Neuronal stem cell (in vitro differentiated cells): Measurements from ENCODE around the gene STRBP.
"Not testable (repeated sequence)": the region's sequence is repeated elsewhere in the genome, so short reads cannot be mapped to it uniquely, and the experiment has no call there.

ENCODE experiments used
- DNase-seq: peaks from one replicate; pipeline ENCODE4 v3.0.0-alpha.2; 2013; ENCODE audit warnings: low spot score
- H2AFZ ChIP-seq: one replicate; pipeline ENCODE4 v1.6.1; 2013; ENCODE audit warnings: mild to moderate bottlenecking, low read length, inconsistent platforms
- H2AK5ac ChIP-seq: 2 replicates; pipeline ENCODE4 v1.6.1; 2013; ENCODE audit warnings: low read depth, mild to moderate bottlenecking, inconsistent platforms, low read length, moderate library complexity, mixed read lengths
- H2BK120ac ChIP-seq: 2 replicates; pipeline ENCODE4 v1.6.1; 2013; ENCODE audit warnings: low read depth, mild to moderate bottlenecking, inconsistent platforms, low read length, moderate library complexity, mixed read lengths
- H2BK12ac ChIP-seq: one replicate; pipeline ENCODE4 v1.6.1; 2013; ENCODE audit warnings: low read length, inconsistent platforms
- H2BK15ac ChIP-seq: 2 replicates; pipeline ENCODE4 v1.6.1; 2013; ENCODE audit warnings: mild to moderate bottlenecking, low read length, inconsistent platforms, mixed read lengths
- H2BK5ac ChIP-seq: one replicate; pipeline ENCODE4 v1.6.1; 2013; ENCODE audit warnings: inconsistent platforms, mild to moderate bottlenecking, low read length, moderate library complexity
- H3K14ac ChIP-seq: one replicate; pipeline ENCODE4 v1.6.1; 2013; ENCODE audit warnings: low read length, inconsistent platforms
- H3K18ac ChIP-seq: 2 replicates; pipeline ENCODE4 v1.6.1; 2013; ENCODE audit warnings: low read length, inconsistent platforms
- H3K23ac ChIP-seq: 2 replicates; pipeline ENCODE4 v1.6.1; 2013; ENCODE audit warnings: low read depth, mild to moderate bottlenecking, mixed read lengths, low read length, inconsistent platforms; ENCODE audit not compliant: poor library complexity
- H3K27ac ChIP-seq: replicated peaks from 3 replicates; pipeline ENCODE4 v1.5.1; 2013; ENCODE audit warnings: low read length, inconsistent platforms
- H3K27me3 ChIP-seq, 3 experiments: 2 replicates each; pipeline ENCODE4 v1.6.1; 2013; ENCODE audit warnings: low read length in 3 of 3, mild to moderate bottlenecking in 2 of 3, inconsistent platforms in 1 of 3, low read depth in 1 of 3, mixed read lengths in 1 of 3, moderate library complexity in 1 of 3; ENCODE audit not compliant: control insufficient read depth in 3 of 3, insufficient read depth in 3 of 3
- H3K36me3 ChIP-seq, 2 donors: replicated peaks in 1 of 2; 2 replicates each; pipeline ENCODE4 v1.6.1; 2013; ENCODE audit warnings: low read length in 2 of 2; ENCODE audit not compliant: control insufficient read depth in 2 of 2, insufficient read depth in 2 of 2
- H3K4ac ChIP-seq: 2 replicates; pipeline ENCODE4 v1.6.1; 2013; ENCODE audit warnings: inconsistent platforms, mild to moderate bottlenecking, low read length, moderate library complexity
- H3K4me1 ChIP-seq, 2 donors: 1 replicate in 1 of 2; 2 replicates in 1 of 2; pipeline ENCODE4 v1.6.1; 2013; ENCODE audit warnings: low read length in 2 of 2, low read depth in 1 of 2; ENCODE audit not compliant: control insufficient read depth in 2 of 2, insufficient read depth in 1 of 2
- H3K4me2 ChIP-seq: one replicate; pipeline ENCODE4 v1.6.1; 2013; ENCODE audit warnings: mild to moderate bottlenecking, low read length, inconsistent platforms; ENCODE audit not compliant: insufficient read depth, poor library complexity, severe bottlenecking
- H3K4me3 ChIP-seq, 2 donors: 2 replicates each; pipeline ENCODE4 v1.5.1; 2013; ENCODE audit warnings: low read length in 2 of 2, mild to moderate bottlenecking in 2 of 2, inconsistent platforms in 1 of 2, moderate library complexity in 1 of 2
- H3K79me1 ChIP-seq: one replicate; pipeline ENCODE4 v1.6.1; 2013; ENCODE audit warnings: low read depth, mild to moderate bottlenecking, inconsistent platforms, low read length, moderate library complexity
- H3K9ac ChIP-seq: one replicate; pipeline ENCODE4 v1.6.1; 2013; ENCODE audit warnings: mild to moderate bottlenecking, low read depth, low read length, inconsistent platforms; ENCODE audit not compliant: poor library complexity
- H3K9me3 ChIP-seq, 2 donors: replicated peaks in 1 of 2; 2 replicates each; pipeline versions ENCODE3 to v1.6.1; 2013; ENCODE audit warnings: low read length in 2 of 2, mild to moderate bottlenecking in 2 of 2, inconsistent platforms in 1 of 2, low read depth in 1 of 2, mixed read lengths in 1 of 2, moderate library complexity in 1 of 2; ENCODE audit not compliant: control insufficient read depth in 2 of 2, insufficient read depth in 1 of 2
- H4K8ac ChIP-seq: one replicate; pipeline ENCODE4 v1.6.1; 2013; ENCODE audit warnings: low read depth, mild to moderate bottlenecking, inconsistent platforms, low read length, moderate library complexity
- H4K91ac ChIP-seq: one replicate; pipeline ENCODE4 v1.6.1; 2013; ENCODE audit warnings: low read length, low read depth, mild to moderate bottlenecking, inconsistent platforms; ENCODE audit not compliant: poor library complexity
- WGBS, 2 donors: extraction: QIAGEN DNeasy Blood & Tissue Kit; methylation state at CpG; one replicate each; pipeline ENCODE4 v1.1.7; 2013; ENCODE audit warnings: missing lambda C conversion rate in 2 of 2, mixed read lengths in 1 of 2; ENCODE audit not compliant: insufficient read length in 2 of 2, insufficient replicate concordance in 1 of 2; ENCODE audit errors: extremely low coverage in 2 of 2; 5-methylcytosine and 5-hydroxymethylcytosine counted together

The STRBP gene

DNA sequence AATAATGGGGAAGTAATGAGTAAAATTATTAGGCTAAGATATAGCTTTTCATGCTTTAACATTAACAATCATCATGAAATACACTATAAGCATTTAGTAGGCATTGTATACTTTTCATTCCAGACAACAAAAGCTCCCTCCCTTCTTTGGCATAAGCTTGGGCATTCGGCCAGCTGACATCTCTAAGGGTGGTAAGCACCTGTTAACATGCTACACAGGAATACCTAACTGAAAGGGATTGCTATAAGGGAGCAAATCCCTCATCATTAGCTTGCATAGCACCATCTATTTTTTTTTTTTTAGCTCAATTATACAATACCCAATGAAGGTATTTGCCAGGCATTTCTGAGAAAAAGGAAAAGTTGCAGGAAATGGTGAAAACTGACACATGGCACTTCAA lies 16.6 kb downstream of the STRBP start:
- no peaks in the 10 kb centered on the region for H3K4me1 ChIP-seq
- no peak overlapping the region for H3K9ac ChIP-seq
- no peaks in the 10 kb centered on the region for H3K36me3 ChIP-seq
- no peak for DNase-seq
- H4K8ac ChIP-seq, result no peak overlapping the region
- H3K4me2 ChIP-seq, result no peak overlapping the region
- H3K23ac ChIP-seq, result no peak overlapping the region
- H2AFZ ChIP-seq, result no peak overlapping the region
- no peak overlapping the region for H3K14ac ChIP-seq
- H4K91ac ChIP-seq, result no peak overlapping the region
- no peak overlapping the region for H2BK5ac ChIP-seq
- no peak overlapping the region for H2AK5ac ChIP-seq
- peaks cover 0 to 10% of the 10 kb centered on the region in 2 donors for H3K9me3 ChIP-seq
- H3K4me3 ChIP-seq, result no peak overlapping the region
- no peaks in the 10 kb centered on the region for H3K27me3 ChIP-seq
- H2BK120ac ChIP-seq, result no peak overlapping the region
- H3K27ac ChIP-seq, result no peak overlapping the region
- H3K79me1 ChIP-seq, result peaks cover 2% of the 10 kb centered on the region
- no peak overlapping the region for H2BK12ac ChIP-seq
- WGBS, 2 donors, result no CpG with 5 or more reads among the region's 1 CpG
- no peak overlapping the region for H2BK15ac ChIP-seq
- H3K18ac ChIP-seq, result no peak overlapping the region
- no peak overlapping the region for H3K4ac ChIP-seq

DNA sequence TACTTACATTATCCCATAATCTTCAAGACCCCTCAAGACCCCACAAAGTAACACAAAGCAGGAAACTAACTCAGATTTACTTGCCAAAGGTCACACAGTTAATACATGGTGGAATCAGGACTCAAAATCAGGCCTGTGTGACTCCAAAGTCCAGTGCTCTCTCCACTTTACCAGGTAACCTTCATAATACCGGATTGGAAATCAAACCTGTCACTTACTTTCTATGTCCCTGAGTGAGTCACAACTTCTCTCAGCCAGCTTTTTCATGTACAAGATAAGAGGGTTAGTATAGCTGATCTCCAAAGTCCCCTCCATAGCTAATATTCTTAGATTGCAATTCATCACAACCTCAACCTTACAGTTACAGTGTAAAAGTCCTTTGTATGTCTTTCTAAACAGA lies 17.1 kb downstream of the STRBP start:
- H3K27me3 ChIP-seq, result no peaks in the 10 kb centered on the region
- WGBS, 2 donors, result no CpG with 5 or more reads among the region's 1 CpG

DNA sequence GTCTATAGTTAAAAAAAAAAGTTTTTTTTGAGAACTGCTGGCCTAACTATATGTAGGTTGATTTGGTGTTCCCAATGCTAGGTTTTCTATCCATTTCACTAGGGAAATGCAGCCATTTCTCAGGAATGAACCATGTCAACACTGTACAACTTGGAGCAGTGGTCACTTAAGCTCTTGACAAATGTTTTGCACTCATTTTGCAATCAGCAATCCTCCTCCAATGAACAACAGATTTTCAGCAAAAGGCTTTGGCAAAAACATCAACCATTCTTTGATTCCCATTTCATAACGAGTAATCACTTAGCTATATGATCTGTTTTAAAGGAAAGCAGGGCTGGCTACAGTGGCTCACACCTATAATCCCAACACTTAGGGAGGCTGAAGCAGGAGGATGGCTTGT lies 17.9 kb downstream of the STRBP start:
- H3K14ac ChIP-seq, result no peak overlapping the region
- no peak overlapping the region for H2AFZ ChIP-seq
- no peak overlapping the region for H3K4me2 ChIP-seq
- no CpG with 5 or more reads among the region's 1 CpG for WGBS, 2 donors
- DNase-seq, result no peak
- no peak overlapping the region for H4K8ac ChIP-seq
- H3K4me3 ChIP-seq, result no peak overlapping the region
- no peak overlapping the region for H3K18ac ChIP-seq
- H2BK120ac ChIP-seq, result no peak overlapping the region
- H3K4ac ChIP-seq, result no peak overlapping the region
- H3K9ac ChIP-seq, result no peak overlapping the region
- H3K23ac ChIP-seq, result no peak overlapping the region
- H2AK5ac ChIP-seq, result no peak overlapping the region
- no peak overlapping the region for H2BK12ac ChIP-seq
- no peak overlapping the region for H2BK15ac ChIP-seq
- no peaks in the 10 kb centered on the region for H3K4me1 ChIP-seq
- peaks cover 0 to 10% of the 10 kb centered on the region in 2 donors for H3K9me3 ChIP-seq
- no peaks in the 10 kb centered on the region for H3K27me3 ChIP-seq
- H4K91ac ChIP-seq, result no peak overlapping the region
- H3K36me3 ChIP-seq, result no peaks in the 10 kb centered on the region
- H3K27ac ChIP-seq, result no peak overlapping the region
- H2BK5ac ChIP-seq, result no peak overlapping the region
- H3K79me1 ChIP-seq, result peaks cover 2% of the 10 kb centered on the region

More for the DNA sequence above, 17.1 kb downstream of the STRBP start:
- no peak overlapping the region for H4K91ac ChIP-seq
- no peak overlapping the region for H2BK5ac ChIP-seq
- no peak overlapping the region for H3K18ac ChIP-seq
- no peak overlapping the region for H3K9ac ChIP-seq
- no peak overlapping the region for H3K4me3 ChIP-seq
- no peak overlapping the region for H4K8ac ChIP-seq
- H3K9me3 ChIP-seq, result peaks cover 0 to 10% of the 10 kb centered on the region in 2 donors
- no peaks in the 10 kb centered on the region for H3K36me3 ChIP-seq
- no peak overlapping the region for H2AFZ ChIP-seq
- H2AK5ac ChIP-seq, result no peak overlapping the region
- no peak overlapping the region for H3K4me2 ChIP-seq
- peaks cover 2% of the 10 kb centered on the region for H3K79me1 ChIP-seq
- H2BK15ac ChIP-seq, result no peak overlapping the region
- H2BK120ac ChIP-seq, result no peak overlapping the region
- H3K27ac ChIP-seq, result no peak overlapping the region
- H3K4me1 ChIP-seq, result no peaks in the 10 kb centered on the region
- no peak for DNase-seq
- no peak overlapping the region for H2BK12ac ChIP-seq
- no peak overlapping the region for H3K14ac ChIP-seq
- no peak overlapping the region for H3K23ac ChIP-seq
- H3K4ac ChIP-seq, result no peak overlapping the region

DNA sequence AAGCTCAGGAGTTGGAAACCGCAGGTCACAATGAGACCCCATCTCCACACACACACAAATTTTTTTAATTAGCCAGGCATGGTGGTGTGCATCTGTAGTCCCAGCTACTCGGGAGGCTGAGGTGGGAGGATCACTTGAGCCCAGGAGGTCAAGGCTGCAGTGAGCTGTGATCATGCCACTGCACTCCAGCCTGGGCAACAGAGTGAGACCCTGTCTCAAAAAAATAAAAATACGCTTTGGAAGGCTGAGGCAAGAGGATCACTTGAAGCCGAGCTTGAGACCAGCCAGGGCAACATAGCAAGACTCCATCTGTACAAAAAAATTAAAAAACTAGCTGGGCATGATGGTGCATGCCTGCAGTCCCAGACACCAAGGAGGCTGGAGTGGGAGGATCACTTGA lies 19.2 kb downstream of the STRBP start:
- H2BK5ac ChIP-seq, H2AK5ac ChIP-seq, H3K4me1 ChIP-seq, H2BK15ac ChIP-seq, H3K9ac ChIP-seq, H3K14ac ChIP-seq, H3K4me2 ChIP-seq, H3K27me3 ChIP-seq, H4K8ac ChIP-seq, DNase-seq, H2BK12ac ChIP-seq, H2AFZ ChIP-seq, H3K9me3 ChIP-seq, H3K27ac ChIP-seq, H3K4ac ChIP-seq, H2BK120ac ChIP-seq, H3K4me3 ChIP-seq, H3K23ac ChIP-seq, H3K36me3 ChIP-seq, H3K18ac ChIP-seq, H3K79me1 ChIP-seq, H4K91ac ChIP-seq: not testable (repeated sequence)
- no CpG with 5 or more reads among the region's 4 CpGs for WGBS, 2 donors
